GM12878 (cell line): Measurements from ENCODE around the gene CSTA. TPM values are rescaled to one million over a fixed set of nuclear protein-coding genes. Genes with fewer than 3 reads are reported as not detected.

Experiments used
- ATAC-seq: fragments of 200-7000 bp; cut with Tn5 transposase; 3 replicates; pipeline ENCODE4 v1.9.1; 2020; ENCODE audit warnings: mild to moderate bottlenecking, moderate library complexity
- BruUV-seq: library from RNA; stranded (reverse); fragments of 400-500 nt; replicated peaks from 2 replicates; lab custom pipeline; 2021; lab: Mats Ljungman, UMichigan
- CTCF ChIA-PET: fragments of 300-600 bp; sonication (Branson Sonifier 250); formaldehyde crosslinking; extraction: SDS; loops from one replicate; lab custom pipeline; 2021; ENCODE audit warnings: inconsistent platforms; lab: Yijun Ruan, JAX
- POLR2A ChIA-PET: fragments of 350-600 bp; formaldehyde crosslinking; extraction: SDS; loops from one replicate; lab custom pipeline; 2021; ENCODE audit warnings: inconsistent platforms; lab: Charles Lee
- RAD21 ChIA-PET: fragments of 300-600 bp; sonication (Branson Sonifier 250); formaldehyde crosslinking; loops from one replicate; lab custom pipeline; 2023; ENCODE audit warnings: antibody characterized with exemption; ENCODE audit not compliant: unreplicated experiment; lab: Charles Lee
- SMC1A ChIA-PET: fragments of 300-600 bp; sonication (Branson Sonifier 250); formaldehyde crosslinking; loops from one replicate; lab custom pipeline; 2023; ENCODE audit not compliant: unreplicated experiment, uncharacterized antibody; lab: Charles Lee
- DNase-seq: peaks from one replicate; pipeline ENCODE4 v3.0.0-alpha.2; 2011; ENCODE audit warnings: low read depth, low spot score
- FAIRE-seq: peaks from 3 replicates; lab custom pipeline; 2011; peaks lifted over from hg19 to GRCh38; lab: Jason Lieb, UNC
- H2AFZ ChIP-seq: 2 replicates; pipeline ENCODE4 v1.6.0; 2011; ENCODE audit warnings: low read depth, low read length, control low read depth; ENCODE audit not compliant: control insufficient read depth
- H3K27ac ChIP-seq: 2 replicates; pipeline ENCODE4 v1.5.1; 2011; ENCODE audit warnings: control low read depth; ENCODE audit not compliant: control insufficient read depth, insufficient read depth
- H3K27me3 ChIP-seq, 2 experiments: replicated peaks in 1 of 2; 2 replicates each; pipeline versions ENCODE4 v1.6.0 to v1.6.1; 2011; ENCODE audit warnings: low read length in 1 of 2; ENCODE audit not compliant: control insufficient read depth in 2 of 2, insufficient read depth in 2 of 2
- H3K36me3 ChIP-seq, 2 experiments: 2 replicates each; pipeline ENCODE4 v1.5.1; 2011; ENCODE audit warnings: low read length in 1 of 2; ENCODE audit not compliant: control insufficient read depth in 2 of 2, insufficient read depth in 2 of 2
- H3K4me1 ChIP-seq: 2 replicates; pipeline ENCODE4 v1.6.1; 2011; ENCODE audit warnings: mild to moderate bottlenecking, low read length, moderate library complexity, mixed read lengths; ENCODE audit not compliant: control insufficient read depth, insufficient read depth
- H3K4me2 ChIP-seq: 2 replicates; pipeline ENCODE4 v1.6.0; 2011; ENCODE audit warnings: control low read depth; ENCODE audit not compliant: control insufficient read depth, insufficient read depth
- H3K4me3 ChIP-seq: fragments of 200-600 bp; sonication (generic); 2 replicates; pipeline ENCODE4 v1.5.1; 2016
- H3K79me2 ChIP-seq: 2 replicates; pipeline ENCODE4 v1.6.0; 2011; ENCODE audit warnings: low read length; ENCODE audit not compliant: control insufficient read depth, insufficient read depth
- H3K9ac ChIP-seq: 2 replicates; pipeline ENCODE4 v1.8.0; 2011; ENCODE audit warnings: low read length, control low read depth, mixed read lengths; ENCODE audit not compliant: control insufficient read depth, insufficient read depth
- H3K9me3 ChIP-seq: replicated peaks from 3 replicates; pipeline ENCODE4 v1.5.1; 2011; ENCODE audit warnings: mild to moderate bottlenecking, low read length; ENCODE audit not compliant: control insufficient read depth, insufficient read depth
- H4K20me1 ChIP-seq: 2 replicates; pipeline ENCODE4 v1.6.0; 2011; ENCODE audit not compliant: control insufficient read depth, insufficient read depth
- BACH1 ChIP-seq: fragments of 450-650 bp; IDR thresholded peaks from 2 replicates; pipeline ENCODE4 v1.6.1; 2017; ENCODE audit warnings: mild to moderate bottlenecking, borderline replicate concordance
- CHD2 ChIP-seq: IDR thresholded peaks from 2 replicates; pipeline ENCODE4 v1.6.1; 2011; ENCODE audit warnings: low read depth, low read length, improper control_type of control experiment, borderline replicate concordance
- ETV6 ChIP-seq, 2 experiments: fragments of 450-650 bp in 1 of 2; IDR thresholded peaks in 1 of 2; conservative IDR thresholded peaks in 1 of 2; 2 replicates each; pipeline ENCODE4 v1.6.1; 2014; ENCODE audit warnings: antibody characterized with exemption in 1 of 2, borderline replicate concordance in 1 of 2, low read depth in 1 of 2, mild to moderate bottlenecking in 1 of 2, moderate library complexity in 1 of 2
- HDGF ChIP-seq: fragments of 450-650 bp; IDR thresholded peaks from 2 replicates; pipeline ENCODE4 v1.6.1; 2016; ENCODE audit warnings: antibody characterized with exemption
- JUNB ChIP-seq: IDR thresholded peaks from 2 replicates; pipeline ENCODE4 v1.6.1; 2016; ENCODE audit warnings: antibody characterized with exemption, mild to moderate bottlenecking
- MTA3 ChIP-seq: IDR thresholded peaks from 2 replicates; pipeline ENCODE4 v1.6.1; 2012; ENCODE audit warnings: low read length, inconsistent platforms, borderline replicate concordance
- NR2F1 ChIP-seq: fragments of 450-650 bp; conservative IDR thresholded peaks from 2 replicates; pipeline ENCODE4 v1.6.1; 2017; ENCODE audit warnings: mild to moderate bottlenecking
- TAF1 ChIP-seq: IDR thresholded peaks from 2 replicates; pipeline ENCODE4 v1.6.1; 2011; ENCODE audit warnings: mild to moderate bottlenecking, low read depth, low read length, borderline replicate concordance
- TARDBP ChIP-seq: IDR thresholded peaks from 2 replicates; pipeline ENCODE4 v1.6.1; 2016; ENCODE audit warnings: borderline replicate concordance
- ZSCAN29 ChIP-seq: fragments of 450-650 bp; IDR thresholded peaks from 2 replicates; pipeline ENCODE4 v1.6.1; 2017; ENCODE audit warnings: mild to moderate bottlenecking, moderate library complexity
- WGBS: methylation state at CpG from one replicate; pipeline ENCODE4 v1.1.6; 2016; ENCODE audit warnings: low lambda C conversion rate; ENCODE audit not compliant: insufficient replicate concordance, insufficient coverage; ENCODE audit errors: missing lambda C conversion rate; 5-methylcytosine and 5-hydroxymethylcytosine counted together
- in situ Hi-C: fragments of 300-500 bp; cut with MboI; formaldehyde crosslinking; loops from 9 replicates; pipeline ENCODE4 v1.14.3; 2018; ENCODE audit warnings: mixed read lengths
- intact Hi-C: fragments of 100-400 bp; cut with micrococcal nuclease; formaldehyde crosslinking; loops from one replicate; pipeline ENCODE4 v1.14.2; 2022; ENCODE audit not compliant: unreplicated experiment
- polyA plus RNA-seq, 11 experiments: library from polyadenylated mRNA; depleted of rRNA in 4 of 11; unstranded in 6 of 11; stranded (reverse) in 5 of 11; fragments of >200 nt; fragmentation: Nextera tagmentation in 4 of 11; fragmentation: Illumina TruSeq in 1 of 11; extraction: Ambion mirVana in 4 of 11; extraction: Trizol in 1 of 11; gene quantifications; 1 replicate in 1 of 11; 2 replicates in 10 of 11; pipeline versions ENCODE4 v1.2.1 to v1.2.3, GENCODE V29; 2011 to 2016; ENCODE audit warnings: inconsistent platforms in 2 of 11, missing spikeins in 2 of 11, low read depth in 1 of 11
- total RNA-seq, 4 experiments: library from RNA; depleted of rRNA in 3 of 4; stranded (reverse); fragments of >200 nt in 3 of 4; fragmentation: Illumina TruSeq in 1 of 4; extraction: Trizol in 1 of 4; gene quantifications; 2 replicates each; pipeline versions ENCODE4 v1.2.1 to v1.2.3, GENCODE V29; 2013 to 2021
- TF ChIP-seq, protein P1 (sequence below): IDR thresholded peaks from 2 replicates; pipeline ENCODE4 v1.6.1; 2012; ENCODE audit warnings: low read depth, low read length, improper control_type of control experiment
- TF ChIP-seq, protein P2 (sequence below): fragments of 150-350 bp; IDR thresholded peaks from 2 replicates; pipeline ENCODE4 v1.6.1; 2014; ENCODE audit warnings: mild to moderate bottlenecking, low read depth, low read length
- TF ChIP-seq, protein P3 (sequence below): IDR thresholded peaks from 2 replicates; pipeline ENCODE4 v1.6.1; 2011; ENCODE audit warnings: borderline replicate concordance, low read depth, mild to moderate bottlenecking, moderate library complexity, low read length; ENCODE audit not compliant: insufficient read depth, poor library complexity, severe bottlenecking
- TF ChIP-seq, protein P4 (sequence below): IDR thresholded peaks from 2 replicates; pipeline ENCODE4 v1.6.1; 2012; ENCODE audit warnings: low read depth, low read length, improper control_type of control experiment

Gene CSTA
- total and polyA plus RNA-seq, 10 of the 15 experiments (the other 5 are each of a cell fraction or from before 2014, with no cell fraction given), result 1.8 to 6.7 (median 3.4) TPM

DNA sequence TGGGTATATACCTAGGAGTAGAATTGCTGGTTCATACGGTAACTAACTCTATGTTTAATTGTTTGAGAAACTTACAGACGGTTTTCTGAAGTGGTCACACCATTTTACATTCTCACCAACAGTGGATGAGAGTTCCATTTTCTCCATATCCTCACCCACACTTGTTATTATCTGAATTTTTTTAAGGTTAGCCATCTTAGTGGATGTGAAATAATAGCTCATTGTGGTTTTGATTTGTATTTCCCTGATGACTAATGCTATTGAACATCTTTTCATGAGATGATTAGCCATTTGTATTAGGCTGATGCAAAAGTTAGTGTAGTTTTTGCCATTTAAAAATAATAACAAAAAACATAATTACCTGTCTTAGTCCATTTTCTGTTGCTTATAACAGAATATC is 18.6 kb downstream of the CSTA start:
- SMC1A ChIA-PET, result interaction anchor here (2.5 to 3.2 kb wide), 2 partner anchors 10 to 37 kb away, joined by 11 to 16 read pairs; no protein-coding TSS in a partner anchor
- FAIRE-seq, result peak; percentile 41
- in situ Hi-C loops (no loop called here), intact Hi-C loops (no loop called here)
- Histone ChIP-seq H3K79me2 (no peaks in the 10 kb centered on the region), H4K20me1 (no peaks in the 10 kb centered on the region), H3K27me3 (no peaks in the 10 kb centered on the region), H3K4me2 (no peak overlapping the region), H3K4me3 (no peak overlapping the region), H3K4me1 (no peaks in the 10 kb centered on the region), H3K9me3 (no peaks in the 10 kb centered on the region; the same call in 2 of the 3 replicates), H2AFZ (no peak overlapping the region), H3K36me3 (no peaks in the 10 kb centered on the region), H3K27ac (no peak overlapping the region), H3K9ac (no peak overlapping the region)
- no TSS peak for BruUV-seq
- WGBS, result 50% methylated on average over 2 of the region's 2 CpGs
- TF ChIP-seq BACH1, result no peak
- TF ChIP-seq ETV6 (conservative IDR thresholded peaks at IDR 0.05 in 1 of 2, IDR thresholded peaks at IDR 0.05 in 1 of 2; ENCODE audit: borderline replicate concordance in 1 of 2, low read depth in 1 of 2), result no peak
- TF ChIP-seq, protein P1, sequence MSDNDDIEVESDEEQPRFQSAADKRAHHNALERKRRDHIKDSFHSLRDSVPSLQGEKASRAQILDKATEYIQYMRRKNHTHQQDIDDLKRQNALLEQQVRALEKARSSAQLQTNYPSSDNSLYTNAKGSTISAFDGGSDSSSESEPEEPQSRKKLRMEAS, result no peak
- no peak for TF ChIP-seq CHD2
- no peak for TF ChIP-seq ZSCAN29
- TF ChIP-seq NR2F1, result no peak
- no peak for TF ChIP-seq JUNB
- no peak for TF ChIP-seq TAF1
- TF ChIP-seq, protein P2, sequence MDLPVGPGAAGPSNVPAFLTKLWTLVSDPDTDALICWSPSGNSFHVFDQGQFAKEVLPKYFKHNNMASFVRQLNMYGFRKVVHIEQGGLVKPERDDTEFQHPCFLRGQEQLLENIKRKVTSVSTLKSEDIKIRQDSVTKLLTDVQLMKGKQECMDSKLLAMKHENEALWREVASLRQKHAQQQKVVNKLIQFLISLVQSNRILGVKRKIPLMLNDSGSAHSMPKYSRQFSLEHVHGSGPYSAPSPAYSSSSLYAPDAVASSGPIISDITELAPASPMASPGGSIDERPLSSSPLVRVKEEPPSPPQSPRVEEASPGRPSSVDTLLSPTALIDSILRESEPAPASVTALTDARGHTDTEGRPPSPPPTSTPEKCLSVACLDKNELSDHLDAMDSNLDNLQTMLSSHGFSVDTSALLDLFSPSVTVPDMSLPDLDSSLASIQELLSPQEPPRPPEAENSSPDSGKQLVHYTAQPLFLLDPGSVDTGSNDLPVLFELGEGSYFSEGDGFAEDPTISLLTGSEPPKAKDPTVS, result no peak
- TF ChIP-seq, protein P3, sequence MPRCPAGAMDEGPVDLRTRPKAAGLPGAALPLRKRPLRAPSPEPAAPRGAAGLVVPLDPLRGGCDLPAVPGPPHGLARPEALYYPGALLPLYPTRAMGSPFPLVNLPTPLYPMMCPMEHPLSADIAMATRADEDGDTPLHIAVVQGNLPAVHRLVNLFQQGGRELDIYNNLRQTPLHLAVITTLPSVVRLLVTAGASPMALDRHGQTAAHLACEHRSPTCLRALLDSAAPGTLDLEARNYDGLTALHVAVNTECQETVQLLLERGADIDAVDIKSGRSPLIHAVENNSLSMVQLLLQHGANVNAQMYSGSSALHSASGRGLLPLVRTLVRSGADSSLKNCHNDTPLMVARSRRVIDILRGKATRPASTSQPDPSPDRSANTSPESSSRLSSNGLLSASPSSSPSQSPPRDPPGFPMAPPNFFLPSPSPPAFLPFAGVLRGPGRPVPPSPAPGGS, result no peak
- TF ChIP-seq HDGF, result no peak
- TF ChIP-seq, protein P4, sequence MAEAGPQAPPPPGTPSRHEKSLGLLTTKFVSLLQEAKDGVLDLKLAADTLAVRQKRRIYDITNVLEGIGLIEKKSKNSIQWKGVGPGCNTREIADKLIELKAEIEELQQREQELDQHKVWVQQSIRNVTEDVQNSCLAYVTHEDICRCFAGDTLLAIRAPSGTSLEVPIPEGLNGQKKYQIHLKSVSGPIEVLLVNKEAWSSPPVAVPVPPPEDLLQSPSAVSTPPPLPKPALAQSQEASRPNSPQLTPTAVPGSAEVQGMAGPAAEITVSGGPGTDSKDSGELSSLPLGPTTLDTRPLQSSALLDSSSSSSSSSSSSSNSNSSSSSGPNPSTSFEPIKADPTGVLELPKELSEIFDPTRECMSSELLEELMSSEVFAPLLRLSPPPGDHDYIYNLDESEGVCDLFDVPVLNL, result no peak
- no peak for TF ChIP-seq MTA3
- TF ChIP-seq TARDBP, result no peak
- RAD21 ChIA-PET, result no interaction called here
- POLR2A ChIA-PET, result no interaction called here
- no peak for ATAC-seq
- CTCF ChIA-PET, result interaction anchor here (1.2 kb wide), 1 partner anchor 12 kb away, joined by 3 read pairs; no protein-coding TSS in a partner anchor
- DNase-seq, result no peak
